T-helper 17 cell (primary cell): Measurements from ENCODE around the gene TRAF7. TPM values are rescaled to one million over a fixed set of nuclear protein-coding genes. Genes with fewer than 3 reads are reported as not detected.

ENCODE experiments used
- ATAC-seq: fragments of 150-1000 bp; cut with Tn5 transposase; 2 replicates; pipeline ENCODE4 v1.10.0; 2021; ENCODE audit warnings: mild to moderate bottlenecking, moderate library complexity
- DNase-seq, 3 donors: peaks; one replicate each; pipeline versions ENCODE4 v3.0.0 to v3.0.0-alpha.2; 2020 to 2021
- H3K9me3 ChIP-seq: one replicate; pipeline ENCODE4 v1.7.0; 2013; ENCODE audit warnings: low read length, mild to moderate bottlenecking; ENCODE audit not compliant: control insufficient read depth, poor library complexity, severe bottlenecking
- H3K27ac Mint-ChIP-seq: one replicate; pipeline ENCODE4 v1.8.0; 2022; ENCODE audit warnings: mild to moderate bottlenecking, moderate library complexity, mixed read lengths
- H3K27me3 Mint-ChIP-seq: one replicate; pipeline ENCODE4 v1.8.0; 2022; ENCODE audit warnings: mixed read lengths
- H3K36me3 Mint-ChIP-seq: one replicate; pipeline ENCODE4 v1.8.0; 2022; ENCODE audit warnings: low read depth, mixed read lengths
- H3K4me1 Mint-ChIP-seq: one replicate; pipeline ENCODE4 v1.8.0; 2022; ENCODE audit warnings: mild to moderate bottlenecking, mixed read lengths
- H3K4me3 Mint-ChIP-seq: one replicate; pipeline ENCODE4 v1.8.0; 2022; ENCODE audit warnings: mild to moderate bottlenecking, moderate library complexity, mixed read lengths
- total RNA-seq, 4 donors: library from RNA in 2 of 4; stranded (reverse) in 2 of 4; gene quantifications; one replicate each; pipeline ENCODE4 v1.2.3 and lab custom pipeline; 2022 to 2026

Gene TRAF7
- total RNA-seq, 2 donors from 2014 or later, result 32.4 to 35.0 TPM

DNA sequence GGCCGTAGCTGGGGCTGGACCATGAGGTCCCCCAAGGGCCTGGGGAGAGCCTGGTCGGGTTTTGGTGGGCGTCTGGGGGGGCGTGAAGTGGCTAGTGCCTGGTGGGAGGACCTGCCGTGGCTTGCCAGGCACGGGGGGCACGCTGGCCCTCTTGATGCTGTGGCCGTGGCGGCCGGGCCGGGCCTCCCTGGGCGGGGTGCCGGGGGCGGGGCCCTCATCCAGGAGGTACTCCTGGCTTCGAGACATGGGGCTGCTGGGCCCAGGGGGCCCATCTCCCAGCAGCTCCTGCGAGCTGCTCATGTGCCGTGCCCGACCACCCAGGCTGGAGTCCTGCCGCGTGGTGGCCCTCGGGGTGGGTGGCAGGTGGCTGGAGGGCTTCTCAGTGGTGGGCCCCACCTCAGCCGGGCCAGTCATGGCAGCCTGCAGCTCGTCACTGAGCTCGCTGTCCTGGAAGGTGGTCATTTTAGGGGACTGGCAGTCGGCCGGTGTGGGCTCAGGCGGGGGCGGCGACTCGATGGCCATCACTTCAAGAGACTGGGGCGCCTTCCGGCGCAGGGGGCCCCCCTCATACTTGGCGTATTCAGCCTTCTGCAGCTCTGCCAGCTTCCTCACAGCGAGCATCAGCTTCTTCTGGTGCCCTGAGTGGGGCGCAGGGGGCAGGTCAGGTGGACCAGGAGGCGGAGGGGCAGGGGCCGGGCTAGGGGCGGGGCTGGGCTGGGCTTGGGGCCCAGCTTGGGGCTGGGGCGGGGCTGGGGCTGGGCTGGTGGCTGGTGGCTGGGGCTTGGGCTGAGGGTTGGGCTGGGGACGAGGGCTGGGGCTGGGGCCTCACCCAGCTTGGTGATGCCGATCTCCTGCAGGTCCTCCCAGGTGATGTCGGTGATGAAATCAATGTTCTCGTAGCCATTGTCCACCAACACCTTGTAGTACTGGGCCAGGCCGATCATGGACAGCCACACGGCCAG is 25.7 kb downstream of the TRAF7 start:
- Mint-ChIP-seq H3K27ac (no peak overlapping the region), H3K36me3 (no peaks in the 10 kb centered on the region), H3K4me3 (no peak overlapping the region), H3K27me3 (no peaks in the 10 kb centered on the region), H3K4me1 (peaks cover 5% of the 10 kb centered on the region)
- ATAC-seq (no peak), DNase-seq (no peak)
- no peaks in the 10 kb centered on the region for H3K9me3 ChIP-seq

DNA sequence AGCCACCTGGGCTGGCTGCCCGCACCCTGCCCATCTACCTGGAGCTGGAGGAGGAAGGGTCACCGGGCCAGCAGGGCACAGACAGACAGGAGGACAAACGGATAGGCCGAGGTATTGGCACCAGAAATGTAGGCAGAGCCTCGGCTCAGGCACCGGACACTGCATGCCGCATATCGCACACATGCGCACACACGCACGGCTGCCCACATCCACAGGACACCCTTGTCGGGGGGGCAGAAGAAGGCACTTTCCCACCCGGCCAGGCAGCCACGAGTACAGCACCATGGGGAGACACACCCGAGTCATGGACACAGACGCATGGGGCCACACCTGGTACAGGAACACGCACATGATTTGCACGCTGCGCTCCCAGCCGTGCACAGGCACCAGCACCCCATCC is 26.4 kb downstream of the TRAF7 start:
- ATAC-seq, result no peak
- Mint-ChIP-seq H3K4me3 (no peak overlapping the region), H3K36me3 (no peaks in the 10 kb centered on the region)

DNA sequence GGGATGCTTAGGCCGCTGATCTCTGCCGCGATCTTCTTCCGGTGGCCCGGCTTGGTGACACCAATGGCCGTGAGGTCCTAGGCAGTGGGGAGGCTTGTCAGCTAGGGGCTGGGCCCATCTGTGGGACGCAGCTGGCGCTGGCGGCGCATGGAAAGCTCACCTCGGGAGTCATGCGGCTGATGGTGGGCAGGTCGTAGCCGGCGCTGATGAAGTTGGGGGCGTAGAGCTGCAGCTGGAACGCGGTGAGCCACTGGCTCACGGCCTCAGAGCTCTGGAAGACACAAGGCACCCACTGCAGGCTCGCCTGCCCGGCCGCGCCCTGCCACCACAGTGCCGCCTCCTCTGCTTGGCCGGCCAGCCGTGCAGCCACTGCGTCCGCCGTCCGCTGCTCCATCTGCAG is 28.1 kb downstream of the TRAF7 start:
- Mint-ChIP-seq H3K27me3 (no peaks in the 10 kb centered on the region), H3K27ac (no peak overlapping the region), H3K4me3 (no peak overlapping the region), H3K36me3 (no peaks in the 10 kb centered on the region), H3K4me1 (peaks cover 5% of the 10 kb centered on the region)
- no peaks in the 10 kb centered on the region for H3K9me3 ChIP-seq
- DNase-seq, result no peak
- no peak for ATAC-seq

More for the DNA sequence above, 26.4 kb downstream of the TRAF7 start:
- no peak for DNase-seq
- Mint-ChIP-seq H3K27ac (no peak overlapping the region), H3K27me3 (no peaks in the 10 kb centered on the region), H3K4me1 (peaks cover 5% of the 10 kb centered on the region)
- no peaks in the 10 kb centered on the region for H3K9me3 ChIP-seq

DNA sequence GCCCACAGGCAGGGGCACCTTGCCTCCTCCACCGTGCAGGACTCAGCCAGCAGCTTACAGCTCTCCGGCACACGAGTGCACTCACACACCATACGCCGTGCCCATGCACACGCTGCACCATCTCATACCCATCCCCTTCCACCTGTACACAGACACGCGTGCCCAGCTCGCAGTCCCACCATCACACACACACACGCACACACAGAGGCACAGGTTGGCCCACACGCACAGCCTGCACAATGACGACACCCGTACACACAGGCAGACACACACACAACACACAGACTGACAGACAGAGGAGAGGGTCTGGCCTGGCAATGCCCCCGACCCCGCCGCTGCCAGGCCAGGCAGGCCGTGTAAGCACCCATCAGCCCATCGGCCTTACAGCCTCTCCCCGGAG is 28.8 kb downstream of the TRAF7 start:
- Mint-ChIP-seq H3K27ac (no peak overlapping the region), H3K4me3 (no peak overlapping the region), H3K36me3 (no peaks in the 10 kb centered on the region), H3K4me1 (peaks cover 5% of the 10 kb centered on the region), H3K27me3 (no peaks in the 10 kb centered on the region)
- H3K9me3 ChIP-seq, result no peaks in the 10 kb centered on the region
- ATAC-seq (no peak), DNase-seq (no peak)

DNA sequence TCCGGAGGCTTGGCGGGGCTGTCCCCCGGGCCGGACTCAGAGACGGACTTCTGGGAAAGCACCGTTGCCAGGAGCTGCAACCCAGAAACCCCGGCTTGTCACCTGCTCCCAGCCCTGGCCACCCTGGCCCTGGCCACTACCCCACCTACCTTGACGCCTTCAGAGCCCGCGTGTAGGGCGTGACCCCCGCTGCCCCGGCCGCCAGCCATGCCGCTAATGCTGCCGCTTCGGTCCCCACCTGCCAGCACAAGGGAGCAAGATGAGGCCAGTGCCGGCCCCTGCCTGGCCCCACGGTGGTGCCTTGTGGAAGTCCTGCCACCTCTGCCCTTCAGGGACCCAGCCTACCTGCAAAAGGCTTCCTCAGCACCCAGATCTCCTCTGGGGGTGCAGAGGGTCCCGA is 29.4 kb downstream of the TRAF7 start:
- Mint-ChIP-seq H3K36me3 (no peaks in the 10 kb centered on the region), H3K4me3 (no peak overlapping the region), H3K4me1 (peaks cover 5% of the 10 kb centered on the region), H3K27me3 (no peaks in the 10 kb centered on the region), H3K27ac (no peak overlapping the region)
- DNase-seq, result no peak
- ATAC-seq, result no peak
- no peaks in the 10 kb centered on the region for H3K9me3 ChIP-seq

DNA sequence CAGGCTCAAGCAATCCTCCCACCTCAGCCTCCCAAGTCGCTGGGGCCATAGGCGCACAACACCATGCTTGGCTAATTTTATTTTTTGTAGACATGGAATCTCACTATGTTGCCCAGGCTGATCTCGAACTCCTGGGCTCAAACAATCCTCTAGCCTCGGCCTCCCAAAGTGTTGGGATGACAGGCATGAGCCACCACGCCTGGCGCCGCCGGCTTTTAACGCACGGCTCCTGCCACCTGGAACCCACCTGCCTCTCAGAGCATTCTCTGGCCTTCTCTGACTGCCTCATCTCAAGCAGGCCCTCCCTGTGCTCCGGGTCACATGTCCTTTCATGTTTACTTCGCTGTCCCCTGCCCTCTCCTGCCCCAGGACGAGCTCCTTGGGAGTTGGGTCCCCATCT is 30.5 kb downstream of the TRAF7 start:
- Mint-ChIP-seq H3K4me3 (no peak overlapping the region), H3K4me1 (peaks cover 5% of the 10 kb centered on the region), H3K36me3 (no peaks in the 10 kb centered on the region), H3K27me3 (no peaks in the 10 kb centered on the region), H3K27ac (peak overlapping the region; percentile 39)
- H3K9me3 ChIP-seq, result no peaks in the 10 kb centered on the region
- DNase-seq (no peak), ATAC-seq (no peak)

DNA sequence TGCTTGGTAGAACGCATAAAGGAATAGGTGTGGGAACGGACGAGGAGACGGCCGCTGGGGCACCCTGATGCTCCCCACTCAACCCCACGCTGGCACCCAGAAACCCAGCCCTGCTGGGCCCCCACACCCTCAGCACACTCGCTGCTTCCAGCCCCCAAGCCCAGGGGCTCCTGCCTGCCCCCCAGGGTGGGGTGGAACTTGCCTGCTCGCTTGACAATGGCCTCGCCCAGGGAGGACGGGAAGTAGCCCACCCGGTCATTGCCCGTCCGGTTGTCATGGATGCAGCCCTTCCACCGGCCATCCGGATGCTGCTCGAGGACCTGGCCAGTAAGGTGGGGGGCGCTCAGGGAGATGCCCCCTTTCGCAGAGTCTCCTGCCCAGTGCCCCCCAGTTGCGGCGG is 30.9 kb downstream of the TRAF7 start:
- H3K9me3 ChIP-seq, result no peaks in the 10 kb centered on the region
- ATAC-seq (no peak), DNase-seq (no peak)
- peaks cover 5% of the 10 kb centered on the region for H3K4me1 Mint-ChIP-seq
- H3K4me3 Mint-ChIP-seq, result no peak overlapping the region
- H3K27me3 Mint-ChIP-seq, result no peaks in the 10 kb centered on the region
- no peak overlapping the region for H3K27ac Mint-ChIP-seq
- no peaks in the 10 kb centered on the region for H3K36me3 Mint-ChIP-seq

DNA sequence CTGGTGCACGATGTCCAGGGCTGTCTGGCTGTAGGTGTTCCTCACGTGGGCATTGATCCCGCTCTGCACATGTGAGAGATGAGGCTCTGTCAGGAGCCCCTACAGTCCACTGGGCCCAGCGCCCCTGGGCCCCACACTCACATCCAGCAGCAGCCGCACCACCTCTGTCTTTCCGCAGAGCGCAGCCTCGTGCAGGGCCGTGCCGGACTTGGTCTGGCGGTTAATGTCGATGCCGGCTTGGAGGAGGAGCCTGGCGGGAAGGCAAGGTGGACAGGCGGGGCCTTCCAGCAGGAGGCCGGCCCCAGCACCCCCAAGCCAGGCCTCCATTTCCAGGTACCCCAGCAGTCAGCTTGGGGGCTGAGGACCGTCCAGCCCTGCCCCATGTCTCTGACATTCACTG is 31.6 kb downstream of the TRAF7 start:
- no peak overlapping the region for H3K27ac Mint-ChIP-seq
- no peak for ATAC-seq
- peaks cover 4% of the 10 kb centered on the region for H3K4me1 Mint-ChIP-seq
- H3K9me3 ChIP-seq, result no peaks in the 10 kb centered on the region
- H3K36me3 Mint-ChIP-seq, result no peaks in the 10 kb centered on the region
- H3K4me3 Mint-ChIP-seq, result no peak overlapping the region
- H3K27me3 Mint-ChIP-seq, result no peaks in the 10 kb centered on the region
- no peak for DNase-seq

DNA sequence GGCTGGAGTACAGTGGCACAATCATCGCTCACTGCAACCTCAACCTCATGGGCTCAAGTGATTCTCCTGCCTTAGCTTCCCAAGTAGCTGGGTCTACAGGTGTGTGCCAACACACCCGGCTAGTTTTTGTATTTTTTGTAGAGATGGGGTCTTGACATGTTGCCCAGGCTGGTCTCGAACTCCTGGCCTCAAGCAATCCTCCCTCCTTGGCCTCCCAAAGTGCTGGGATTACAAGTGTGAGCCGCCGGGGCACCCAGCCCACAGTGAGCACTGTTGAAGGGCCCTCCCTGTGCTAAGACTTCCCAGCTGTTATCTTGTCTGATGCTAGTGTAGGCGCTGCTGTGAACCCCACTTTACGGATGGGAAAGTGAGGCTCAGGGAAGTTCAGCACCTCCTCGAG is 32.8 kb downstream of the TRAF7 start:
- Mint-ChIP-seq H3K4me3 (no peak overlapping the region), H3K4me1 (peaks cover 2% of the 10 kb centered on the region), H3K27me3 (no peaks in the 10 kb centered on the region), H3K36me3 (no peaks in the 10 kb centered on the region), H3K27ac (no peak overlapping the region)
- no peaks in the 10 kb centered on the region for H3K9me3 ChIP-seq
- ATAC-seq (no peak), DNase-seq (no peak)

DNA sequence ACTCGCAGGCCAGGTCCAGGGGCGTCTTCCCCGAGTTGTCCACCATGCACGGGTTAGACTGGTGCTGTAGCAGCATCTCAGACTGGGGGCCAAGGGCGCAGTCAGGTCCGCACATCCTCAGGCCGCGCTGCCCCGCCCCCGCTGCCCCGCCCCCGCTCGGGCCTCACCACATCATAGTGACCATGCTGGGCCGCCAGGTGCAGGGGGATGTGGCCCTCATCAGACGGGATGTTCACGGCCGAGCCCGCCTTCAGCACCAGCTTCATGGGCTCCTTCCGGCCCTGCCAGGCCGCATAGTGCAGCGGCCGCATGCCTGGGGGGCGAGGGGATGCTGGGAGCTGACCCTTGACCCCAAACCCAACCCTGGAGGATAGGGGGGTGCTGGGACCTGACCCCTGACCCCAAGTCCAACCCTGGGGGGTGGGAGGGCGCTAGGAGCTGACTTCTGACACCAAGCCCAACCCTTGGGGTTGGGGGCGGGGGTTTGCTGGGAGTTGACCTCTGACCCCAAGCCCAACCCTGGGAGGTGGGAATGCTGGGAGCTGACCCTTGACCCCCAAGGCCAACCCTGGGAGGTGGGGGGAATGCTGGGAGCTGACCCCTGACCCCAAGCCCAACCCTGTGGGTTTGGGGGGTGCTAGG is 33.8 kb downstream of the TRAF7 start:
- H3K4me1 Mint-ChIP-seq, result peaks cover 1% of the 10 kb centered on the region
- no peak overlapping the region for H3K4me3 Mint-ChIP-seq
- no peaks in the 10 kb centered on the region for H3K36me3 Mint-ChIP-seq
- ATAC-seq, result no peak
- no peak overlapping the region for H3K27ac Mint-ChIP-seq
- H3K9me3 ChIP-seq, result no peaks in the 10 kb centered on the region
- no peak for DNase-seq
- H3K27me3 Mint-ChIP-seq, result no peaks in the 10 kb centered on the region

DNA sequence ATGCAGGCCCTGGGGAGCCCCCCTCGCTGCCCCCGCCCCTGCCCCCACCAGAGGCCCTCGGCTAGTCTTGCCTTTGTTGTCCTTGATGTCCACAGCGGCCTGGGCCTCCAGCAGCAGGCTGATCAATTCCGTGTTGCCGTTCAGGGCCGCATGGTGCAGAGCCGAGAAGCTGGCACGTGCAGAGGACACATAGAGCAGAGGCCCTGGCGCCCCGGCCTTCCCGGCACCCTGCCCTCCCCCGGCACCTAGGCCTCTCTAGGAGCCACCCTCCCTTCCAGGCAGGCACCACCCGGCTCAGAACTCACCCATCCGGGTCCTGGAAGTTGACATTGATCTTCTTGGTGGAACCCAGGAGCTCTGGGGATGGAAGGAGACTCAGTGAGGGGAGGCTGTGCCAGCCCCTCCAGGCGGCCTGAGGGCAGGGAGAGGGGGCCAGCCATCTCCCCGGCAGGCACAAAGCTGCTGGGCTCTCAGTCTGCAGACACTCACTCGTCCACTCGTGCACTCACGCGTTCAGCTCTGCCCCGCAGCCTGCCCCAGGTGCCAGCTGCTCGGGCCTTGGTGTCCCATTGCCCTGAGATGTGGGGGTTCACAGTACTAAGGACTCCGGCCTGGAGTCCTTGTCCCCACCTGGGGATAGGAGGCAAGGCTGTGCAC is 34.5 kb downstream of the TRAF7 start:
- H3K4me1 Mint-ChIP-seq, result peaks cover 4% of the 10 kb centered on the region
- H3K36me3 Mint-ChIP-seq, result no peaks in the 10 kb centered on the region
- H3K27ac Mint-ChIP-seq, result no peak overlapping the region
- no peak overlapping the region for H3K4me3 Mint-ChIP-seq
- H3K27me3 Mint-ChIP-seq, result peaks cover 7% of the 10 kb centered on the region
- ATAC-seq, result no peak
- H3K9me3 ChIP-seq, result no peaks in the 10 kb centered on the region
- DNase-seq, result no peak

DNA sequence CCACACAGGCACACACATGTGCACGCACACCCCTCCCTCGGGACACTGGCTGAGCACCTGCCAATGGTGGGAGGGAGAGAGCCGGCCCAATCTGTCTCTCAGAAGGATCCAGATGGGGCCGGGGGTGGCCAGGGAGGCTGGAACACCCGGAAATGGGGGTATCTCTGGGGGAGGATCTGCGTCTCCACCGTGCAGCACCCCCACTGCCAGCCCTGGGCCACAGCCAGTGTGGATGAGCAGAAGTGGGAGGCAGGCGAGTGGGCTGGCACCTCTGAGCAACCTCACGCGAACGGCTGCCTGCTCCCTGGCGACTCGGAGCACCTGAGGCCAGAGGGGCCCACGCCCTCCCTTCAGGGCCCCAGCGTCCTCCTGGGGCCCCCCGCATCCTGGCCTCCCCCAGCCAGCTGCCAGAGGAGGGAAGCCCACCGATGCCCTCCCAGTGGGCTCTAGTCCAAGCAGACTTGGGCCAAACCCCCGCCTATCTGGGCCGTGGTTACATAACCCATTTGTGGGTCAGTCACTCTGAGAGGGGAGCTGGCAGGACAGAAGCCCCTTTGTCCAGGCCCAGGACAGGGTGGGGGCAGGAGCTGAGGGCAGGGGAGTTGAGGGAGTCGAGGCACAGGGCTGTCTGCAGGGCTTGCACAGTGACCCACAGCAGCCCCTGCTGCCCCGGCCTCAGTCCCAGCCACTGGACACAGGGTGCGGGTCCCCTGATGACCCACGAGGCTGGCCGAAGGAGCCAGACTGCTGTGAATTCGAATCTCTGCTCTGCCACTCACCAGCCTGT is 35.3 kb downstream of the TRAF7 start:
- H3K9me3 ChIP-seq, result no peaks in the 10 kb centered on the region
- Mint-ChIP-seq H3K27me3 (peaks cover 10% of the 10 kb centered on the region), H3K4me1 (peaks cover 4% of the 10 kb centered on the region), H3K4me3 (no peak overlapping the region), H3K36me3 (no peaks in the 10 kb centered on the region), H3K27ac (no peak overlapping the region)
- DNase-seq (no peak), ATAC-seq (no peak)

DNA sequence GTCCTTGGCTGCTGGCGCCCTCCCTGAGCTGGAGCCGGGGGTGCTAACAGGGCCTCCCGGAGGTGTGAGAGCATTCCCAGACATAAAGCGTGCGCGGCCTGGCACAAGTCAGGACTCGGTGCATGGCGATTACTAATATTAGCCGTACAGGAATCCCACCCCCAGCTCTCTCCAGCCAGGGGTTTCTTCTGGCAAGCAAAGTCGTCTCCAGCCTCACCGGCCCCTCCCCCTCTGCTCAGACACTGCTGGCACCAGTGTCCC is 35.8 kb downstream of the TRAF7 start:
- Mint-ChIP-seq H3K4me3 (no peak overlapping the region), H3K27me3 (peaks cover 10% of the 10 kb centered on the region), H3K27ac (no peak overlapping the region), H3K36me3 (no peaks in the 10 kb centered on the region), H3K4me1 (peaks cover 4% of the 10 kb centered on the region)
- no peaks in the 10 kb centered on the region for H3K9me3 ChIP-seq
- DNase-seq, result no peak
- no peak for ATAC-seq
